CD14-positive monocyte (primary cell): ENCODE measurements around the gene SPRR2A. TPM values are rescaled to one million over a fixed set of nuclear protein-coding genes. Genes with fewer than 3 reads are reported as not detected.

ENCODE experiments used
- DNase-seq, 3 donors: peaks; one replicate each; pipeline ENCODE4 v3.0.0-alpha.2; 2011 to 2022
- H2AFZ ChIP-seq: 2 replicates; pipeline ENCODE4 v1.6.0; 2012; ENCODE audit warnings: mild to moderate bottlenecking, low read depth, low read length, inconsistent platforms; ENCODE audit not compliant: insufficient read depth, poor library complexity, severe bottlenecking
- H3K27ac ChIP-seq, 2 donors: 1 replicate in 1 of 2; 2 replicates in 1 of 2; pipeline ENCODE4 v1.5.1; 2012 to 2013; ENCODE audit warnings: low read length in 2 of 2, control low read depth in 1 of 2, inconsistent platforms in 1 of 2, low read depth in 1 of 2, mild to moderate bottlenecking in 1 of 2
- H3K27me3 ChIP-seq, 2 donors: one replicate each; pipeline versions ENCODE4 v1.6.0 to v1.6.1; 2011 to 2013; ENCODE audit warnings: low read length in 2 of 2; ENCODE audit not compliant: control insufficient read depth in 2 of 2, insufficient read depth in 2 of 2
- H3K36me3 ChIP-seq, 2 donors: replicated peaks in 1 of 2; 1 replicate in 1 of 2; 2 replicates in 1 of 2; pipeline versions ENCODE4 v1.5.1 to v1.6.1; 2012 to 2013; ENCODE audit warnings: low read length in 2 of 2, control low read depth in 1 of 2, inconsistent platforms in 1 of 2, mild to moderate bottlenecking in 1 of 2; ENCODE audit not compliant: insufficient read depth in 2 of 2, control insufficient read depth in 1 of 2
- H3K4me1 ChIP-seq, 2 donors: 1 replicate in 1 of 2; 2 replicates in 1 of 2; pipeline versions ENCODE4 v1.5.1 to v1.6.1; 2012 to 2013; ENCODE audit warnings: low read length in 2 of 2, control low read depth in 1 of 2, inconsistent platforms in 1 of 2, mild to moderate bottlenecking in 1 of 2, moderate library complexity in 1 of 2; ENCODE audit not compliant: insufficient read depth in 2 of 2, control insufficient read depth in 1 of 2
- H3K4me2 ChIP-seq: replicated peaks from 2 replicates; pipeline ENCODE3; 2012; ENCODE audit warnings: low read length, moderate library complexity, mild to moderate bottlenecking; ENCODE audit not compliant: poor library complexity, severe bottlenecking; ENCODE audit errors: extremely low read depth
- H3K4me3 ChIP-seq, 3 experiments: fragments of 200-600 bp in 1 of 3; sonication (generic) in 1 of 3; replicated peaks in 1 of 3; 1 replicate in 2 of 3; 2 replicates in 1 of 3; pipeline ENCODE4 v1.5.1; 2011 to 2013; ENCODE audit warnings: low read length in 3 of 3, mild to moderate bottlenecking in 3 of 3, control low read depth in 2 of 3, low read depth in 2 of 3, inconsistent platforms in 1 of 3, moderate library complexity in 1 of 3
- H3K79me2 ChIP-seq: 2 replicates; pipeline ENCODE4 v1.6.0; 2012; ENCODE audit warnings: mild to moderate bottlenecking, control low read depth, inconsistent platforms, low read length, moderate library complexity; ENCODE audit not compliant: insufficient read depth
- H3K9ac ChIP-seq: 2 replicates; pipeline ENCODE4 v1.6.0; 2017; ENCODE audit warnings: low read length, mild to moderate bottlenecking; ENCODE audit not compliant: insufficient read depth, poor library complexity, severe bottlenecking
- H3K9me3 ChIP-seq, 2 donors: replicated peaks in 1 of 2; 1 replicate in 1 of 2; 2 replicates in 1 of 2; pipeline versions ENCODE4 v1.5.1 to v1.6.1; 2012 to 2013; ENCODE audit warnings: low read length in 2 of 2, control low read depth in 1 of 2; ENCODE audit not compliant: control insufficient read depth in 1 of 2, insufficient read depth in 1 of 2
- H4K20me1 ChIP-seq: 2 replicates; pipeline ENCODE4 v1.6.0; 2012; ENCODE audit warnings: mild to moderate bottlenecking, low read length, control low read depth, moderate library complexity; ENCODE audit not compliant: insufficient read depth
- H3K27ac Mint-ChIP-seq, 7 donors: one replicate each; pipeline ENCODE4 v1.8.0; 2020; ENCODE audit warnings: mild to moderate bottlenecking in 7 of 7, mixed read lengths in 7 of 7, moderate library complexity in 6 of 7, inconsistent platforms in 2 of 7
- H3K27me3 Mint-ChIP-seq, 3 donors: one replicate each; pipeline ENCODE4 v1.8.0; 2021 to 2022; ENCODE audit warnings: low read depth in 3 of 3, mild to moderate bottlenecking in 3 of 3, mixed read lengths in 3 of 3, moderate library complexity in 3 of 3, inconsistent platforms in 1 of 3
- H3K36me3 Mint-ChIP-seq, 2 donors: one replicate each; pipeline ENCODE4 v1.8.0; 2020; ENCODE audit warnings: mixed read lengths in 2 of 2, inconsistent platforms in 1 of 2, mild to moderate bottlenecking in 1 of 2
- H3K4me1 Mint-ChIP-seq: one replicate; pipeline ENCODE4 v1.8.0; 2020; ENCODE audit warnings: mild to moderate bottlenecking, mixed read lengths
- H3K4me3 Mint-ChIP-seq, 2 donors: one replicate each; pipeline ENCODE4 v1.8.0; 2020; ENCODE audit warnings: mild to moderate bottlenecking in 2 of 2, mixed read lengths in 2 of 2, moderate library complexity in 1 of 2
- H3K9me3 Mint-ChIP-seq, 7 donors: one replicate each; pipeline ENCODE4 v1.8.0; 2020 to 2022; ENCODE audit warnings: mixed read lengths in 7 of 7, mild to moderate bottlenecking in 6 of 7, moderate library complexity in 6 of 7, inconsistent platforms in 2 of 7
- CTCF ChIP-seq: fragments of 200-600 bp; IDR thresholded peaks from one replicate; pipeline ENCODE4 v1.8.0; 2022; ENCODE audit warnings: antibody characterized with exemption, mild to moderate bottlenecking
- WGBS: methylation state at CpG from one replicate; pipeline ENCODE4 v1.1.5; 2013; ENCODE audit warnings: missing lambda C conversion rate; ENCODE audit not compliant: insufficient coverage; 5-methylcytosine and 5-hydroxymethylcytosine counted together
- intact Hi-C, 2 donors: fragments of 100-400 bp; cut with micrococcal nuclease; formaldehyde crosslinking; loops; one replicate each; pipeline versions ENCODE4 v1.15.0 to v1.15.1; 2023
- polyA minus RNA-seq: library from RNA; depleted of rRNA, polyadenylated mRNA; stranded (reverse); fragments of >200 nt; gene quantifications from 2 replicates; pipeline ENCODE4 v1.2.3, GENCODE V29; 2012
- polyA plus RNA-seq, 3 donors: library from polyadenylated mRNA; depleted of rRNA in 1 of 3; unstranded in 2 of 3; stranded (reverse) in 1 of 3; fragments of 300-500 nt in 2 of 3; fragments of >200 nt in 1 of 3; fragmentation: Illumina TruSeq in 2 of 3; gene quantifications; 1 replicate in 2 of 3; 2 replicates in 1 of 3; pipeline ENCODE4 v1.2.3, GENCODE V29; 2012 to 2021
- total RNA-seq, 12 experiments: library from RNA in 1 of 12; stranded (reverse) in 1 of 12; fragments of 120-200 nt in 1 of 12; gene quantifications; one replicate each; pipeline ENCODE4 v1.2.4 and lab custom pipeline; 2013 to 2026; ENCODE audit warnings: mixed read lengths in 6 of 12, inconsistent platforms in 1 of 12

The SPRR2A gene
- not detected for total RNA-seq (2013)
- not detected for polyA plus RNA-seq
- not detected in 2 replicates for polyA minus RNA-seq
- total RNA-seq (lab: John Stamatoyannopoulos, UW), result 0 to 0.12 (median 0) reads per million in 11 experiments

GRCh38 chr1:153057375-153057774, at the start of gene SPRR2A:
Gene SPRR2A (minus strand): TSS chr1:153057512. CDS start chr1:153056735, 777 bp downstream.
- no peak for DNase-seq
- no peaks in the 10 kb centered on the region for H3K36me3 ChIP-seq
- no peak within 1 kb of the TSS for H3K27ac ChIP-seq
- no peak for TF ChIP-seq CTCF
- no peaks in the 10 kb centered on the region for H3K4me1 ChIP-seq
- H3K9ac ChIP-seq, result no peak within 1 kb of the TSS
- H3K27me3 ChIP-seq, result peaks cover 0 to 2% of the 10 kb centered on the region in 2 donors
- H3K27ac Mint-ChIP-seq, result no peak within 1 kb of the TSS
- H3K9me3 Mint-ChIP-seq, result peaks cover 0 to 2% (median 0%) of the 10 kb centered on the region in 7 donors
- no peaks in the 10 kb centered on the region for H4K20me1 ChIP-seq
- H3K4me2 ChIP-seq, result no peak within 1 kb of the TSS
- H3K27me3 Mint-ChIP-seq, result peaks cover 3 to 24% (median 4%) of the 10 kb centered on the region in 3 donors
- 70% methylated on average over 2 of the region's 2 CpGs for WGBS
- H3K9me3 ChIP-seq, result no peaks in the 10 kb centered on the region
- no peaks in the 10 kb centered on the region for H3K36me3 Mint-ChIP-seq
- intact Hi-C loops, result no loop called here
- no peak within 1 kb of the TSS for H3K4me3 Mint-ChIP-seq
- no peaks in the 10 kb centered on the region for H3K4me1 Mint-ChIP-seq
- no peak within 1 kb of the TSS for H2AFZ ChIP-seq
- no peak within 1 kb of the TSS for H3K4me3 ChIP-seq
- H3K79me2 ChIP-seq, result no peaks in the 10 kb centered on the region

GRCh38 chr1:153100245-153100644, 42.9 kb upstream of the SPRR2A start:
- intact Hi-C loops, result no loop called here
- H3K4me2 ChIP-seq, result no peak overlapping the region
- no peaks in the 10 kb centered on the region for H3K4me1 Mint-ChIP-seq

More at GRCh38 chr1:153100245-153100644, 42.9 kb upstream of the SPRR2A start:
- H3K4me3 ChIP-seq, result no peak overlapping the region
- no CpG with 5 or more reads among the region's 5 CpGs for WGBS
- H3K27ac Mint-ChIP-seq, result no peak overlapping the region
- peaks cover 0 to 2% (median 0%) of the 10 kb centered on the region in 7 donors for H3K9me3 Mint-ChIP-seq
- H4K20me1 ChIP-seq, result no peaks in the 10 kb centered on the region
- H3K27ac ChIP-seq, result no peak overlapping the region
- H3K79me2 ChIP-seq, result no peaks in the 10 kb centered on the region
- H3K4me1 ChIP-seq, result no peaks in the 10 kb centered on the region
- no peaks in the 10 kb centered on the region for H3K27me3 ChIP-seq
- no peak overlapping the region for H2AFZ ChIP-seq
- H3K36me3 Mint-ChIP-seq, result no peaks in the 10 kb centered on the region
- no peak for DNase-seq
- H3K9ac ChIP-seq, result no peak overlapping the region
- peaks cover 0 to 6% (median 2%) of the 10 kb centered on the region in 3 donors for H3K27me3 Mint-ChIP-seq
- TF ChIP-seq CTCF, result no peak
- H3K9me3 ChIP-seq, result no peaks in the 10 kb centered on the region
- no peak overlapping the region for H3K4me3 Mint-ChIP-seq
- no peaks in the 10 kb centered on the region for H3K36me3 ChIP-seq
